Uterus (tissue), 2 donors: ENCODE measurements around the gene LGMN.

Experiments used
- POLR2A ChIP-seq, 2 donors: fragments of 450-650 bp; IDR thresholded peaks; one replicate each; pipeline ENCODE4 v1.6.1; 2016; ENCODE audit warnings: antibody characterized with exemption in 2 of 2, mild to moderate bottlenecking in 1 of 2, moderate library complexity in 1 of 2
- TF ChIP-seq, protein P1 (sequence below), 4 experiments: fragments of 200-600 bp in 2 of 4; fragments of 450-650 bp in 2 of 4; sonication (generic) in 2 of 4; IDR thresholded peaks; one replicate each; pipeline ENCODE4 v1.5.1; 2016 to 2019; ENCODE audit warnings: antibody characterized with exemption in 4 of 4, mild to moderate bottlenecking in 2 of 4, moderate library complexity in 1 of 4

- TF ChIP-seq POLR2A (IDR thresholded peaks at IDR 0.05) = no peak
- TF ChIP-seq, protein P1, sequence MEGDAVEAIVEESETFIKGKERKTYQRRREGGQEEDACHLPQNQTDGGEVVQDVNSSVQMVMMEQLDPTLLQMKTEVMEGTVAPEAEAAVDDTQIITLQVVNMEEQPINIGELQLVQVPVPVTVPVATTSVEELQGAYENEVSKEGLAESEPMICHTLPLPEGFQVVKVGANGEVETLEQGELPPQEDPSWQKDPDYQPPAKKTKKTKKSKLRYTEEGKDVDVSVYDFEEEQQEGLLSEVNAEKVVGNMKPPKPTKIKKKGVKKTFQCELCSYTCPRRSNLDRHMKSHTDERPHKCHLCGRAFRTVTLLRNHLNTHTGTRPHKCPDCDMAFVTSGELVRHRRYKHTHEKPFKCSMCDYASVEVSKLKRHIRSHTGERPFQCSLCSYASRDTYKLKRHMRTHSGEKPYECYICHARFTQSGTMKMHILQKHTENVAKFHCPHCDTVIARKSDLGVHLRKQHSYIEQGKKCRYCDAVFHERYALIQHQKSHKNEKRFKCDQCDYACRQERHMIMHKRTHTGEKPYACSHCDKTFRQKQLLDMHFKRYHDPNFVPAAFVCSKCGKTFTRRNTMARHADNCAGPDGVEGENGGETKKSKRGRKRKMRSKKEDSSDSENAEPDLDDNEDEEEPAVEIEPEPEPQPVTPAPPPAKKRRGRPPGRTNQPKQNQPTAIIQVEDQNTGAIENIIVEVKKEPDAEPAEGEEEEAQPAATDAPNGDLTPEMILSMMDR (IDR thresholded peaks at IDR 0.05) = no peak
Observed at GRCh38 chr14:92706386-92706785, 42.0 kb downstream of the LGMN start.
